GM19372 (cell line): ENCODE results near the gene STMND1.

Experiments used
- ATAC-seq: cut with Tn5 transposase; IDR thresholded peaks from one replicate; pipeline ENCODE4 v1.9.1; 2021; ENCODE audit warnings: mild to moderate bottlenecking, low read depth, moderate library complexity; ENCODE audit not compliant: unreplicated experiment

STMND1 gene

GRCh38 chr6:17156966-17157365 is 55.1 kb downstream of the STMND1 start:
- ATAC-seq: no peak

GRCh38 chr6:17157617-17158016 is 55.8 kb downstream of the STMND1 start:
- no peak for ATAC-seq

GRCh38 chr6:17159240-17159639 is 57.4 kb downstream of the STMND1 start:
- no peak for ATAC-seq

GRCh38 chr6:17161076-17161475 is 59.2 kb downstream of the STMND1 start:
- ATAC-seq: no peak

- no peak for ATAC-seq
Observed at GRCh38 chr6:17165383-17165782, 63.5 kb downstream of the STMND1 start.

- no peak for ATAC-seq
Observed at GRCh38 chr6:17167327-17167979, 65.6 kb downstream of the STMND1 start.

GRCh38 chr6:17169291-17169690 is 67.4 kb downstream of the STMND1 start:
- ATAC-seq: no peak

GRCh38 chr6:17169711-17170110 is 67.9 kb downstream of the STMND1 start:
- ATAC-seq: no peak

GRCh38 chr6:17172836-17173470 is 71.1 kb downstream of the STMND1 start:
- ATAC-seq: no peak

GRCh38 chr6:17178326-17178725 is 76.5 kb downstream of the STMND1 start:
- ATAC-seq: no peak

GRCh38 chr6:17178754-17179529 is 77.1 kb downstream of the STMND1 start:
- ATAC-seq: no peak

GRCh38 chr6:17179530-17180073 is 77.8 kb downstream of the STMND1 start:
- ATAC-seq: no peak
